Measurements from ENCODE around the gene SDK1.

SDK1 gene

GRCh38 chr7:4072161-4072925, 771.3 kb downstream of the SDK1 start:
- H3K4me3 ChIP-seq (ENCODE audit: low read depth, low read length): no peak overlapping the region
- TF ChIP-seq, protein P1, sequence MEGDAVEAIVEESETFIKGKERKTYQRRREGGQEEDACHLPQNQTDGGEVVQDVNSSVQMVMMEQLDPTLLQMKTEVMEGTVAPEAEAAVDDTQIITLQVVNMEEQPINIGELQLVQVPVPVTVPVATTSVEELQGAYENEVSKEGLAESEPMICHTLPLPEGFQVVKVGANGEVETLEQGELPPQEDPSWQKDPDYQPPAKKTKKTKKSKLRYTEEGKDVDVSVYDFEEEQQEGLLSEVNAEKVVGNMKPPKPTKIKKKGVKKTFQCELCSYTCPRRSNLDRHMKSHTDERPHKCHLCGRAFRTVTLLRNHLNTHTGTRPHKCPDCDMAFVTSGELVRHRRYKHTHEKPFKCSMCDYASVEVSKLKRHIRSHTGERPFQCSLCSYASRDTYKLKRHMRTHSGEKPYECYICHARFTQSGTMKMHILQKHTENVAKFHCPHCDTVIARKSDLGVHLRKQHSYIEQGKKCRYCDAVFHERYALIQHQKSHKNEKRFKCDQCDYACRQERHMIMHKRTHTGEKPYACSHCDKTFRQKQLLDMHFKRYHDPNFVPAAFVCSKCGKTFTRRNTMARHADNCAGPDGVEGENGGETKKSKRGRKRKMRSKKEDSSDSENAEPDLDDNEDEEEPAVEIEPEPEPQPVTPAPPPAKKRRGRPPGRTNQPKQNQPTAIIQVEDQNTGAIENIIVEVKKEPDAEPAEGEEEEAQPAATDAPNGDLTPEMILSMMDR (IDR thresholded peaks at IDR 0.05; ENCODE audit: low read depth, low read length): no peak
- DNase-seq (ENCODE audit: low read depth, low spot score): no peak
- in situ Hi-C loops (cut with HindIII; ENCODE audit: low sequenced_read_pairs): no loop called here

- no peak for DNase-seq (ENCODE audit: low read depth, low spot score)
- H3K4me3 ChIP-seq (ENCODE audit: low read depth, low read length): no peak overlapping the region
- TF ChIP-seq, protein P1 (IDR thresholded peaks at IDR 0.05; ENCODE audit: low read depth, low read length): no peak
- in situ Hi-C loops (cut with HindIII; ENCODE audit: low sequenced_read_pairs): no loop called here
These were observed 772.0 kb downstream of the SDK1 start for GRCh38 chr7:4073052-4073451.

DNA sequence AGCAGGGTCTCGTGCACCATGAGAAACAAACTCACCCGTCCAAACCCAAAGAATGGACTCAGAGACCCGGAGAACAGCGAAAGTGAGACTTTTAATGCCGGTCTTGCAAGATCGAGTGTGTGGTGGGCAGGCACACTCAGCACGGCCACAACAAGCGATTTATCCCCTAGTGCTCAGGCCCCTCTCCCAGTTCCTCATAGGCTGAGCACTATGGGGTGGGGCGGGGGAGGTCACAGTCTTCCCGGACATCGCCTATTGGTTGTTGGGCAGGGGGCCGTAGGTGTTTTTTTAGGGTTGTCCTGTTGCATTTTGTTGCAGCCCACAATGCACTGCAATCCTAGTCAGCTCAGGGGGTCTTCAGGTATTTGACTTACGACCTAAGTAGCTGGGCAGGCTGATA, 772.7 kb downstream of the SDK1 start:
- in situ Hi-C loops (cut with HindIII; ENCODE audit: low sequenced_read_pairs): no loop called here
- no peak for DNase-seq (ENCODE audit: low read depth, low spot score)

GRCh38 chr7:4074407-4074806, 773.4 kb downstream of the SDK1 start:
- no peak for DNase-seq (ENCODE audit: low read depth, low spot score)
- H3K4me3 ChIP-seq (ENCODE audit: low read depth, low read length): no peak overlapping the region
- in situ Hi-C loops (cut with HindIII; ENCODE audit: low sequenced_read_pairs): no loop called here
- TF ChIP-seq, protein P1 (IDR thresholded peaks at IDR 0.05; ENCODE audit: low read depth, low read length): no peak

More for the DNA sequence above, 772.7 kb downstream of the SDK1 start:
- no peak overlapping the region for H3K4me3 ChIP-seq (ENCODE audit: low read depth, low read length)
- TF ChIP-seq, protein P1 (IDR thresholded peaks at IDR 0.05; ENCODE audit: low read depth, low read length): no peak

GRCh38 chr7:4074994-4075393, 773.9 kb downstream of the SDK1 start:
- TF ChIP-seq, protein P1 (IDR thresholded peaks at IDR 0.05; ENCODE audit: low read depth, low read length): no peak
- DNase-seq (ENCODE audit: low read depth, low spot score): no peak
- in situ Hi-C loops (cut with HindIII; ENCODE audit: low sequenced_read_pairs): no loop called here
- H3K4me3 ChIP-seq (ENCODE audit: low read depth, low read length): no peak overlapping the region

- no peak overlapping the region for H3K4me3 ChIP-seq (ENCODE audit: low read depth, low read length)
- in situ Hi-C loops (cut with HindIII; ENCODE audit: low sequenced_read_pairs): no loop called here
- DNase-seq (ENCODE audit: low read depth, low spot score): no peak
- TF ChIP-seq, protein P1 (IDR thresholded peaks at IDR 0.05; ENCODE audit: low read depth, low read length): no peak
These were observed 775.7 kb downstream of the SDK1 start for GRCh38 chr7:4076701-4077294.

Measured in astrocyte of the spinal cord (primary cell).